Panc1 (cell line): ENCODE results near the gene UTP20. TPM values are rescaled to one million over a fixed set of nuclear protein-coding genes. Genes with fewer than 3 reads are reported as not detected.

Experiments
- ATAC-seq: fragments of 200-7000 bp; cut with Tn5 transposase; 2 replicates; pipeline ENCODE4 v1.9.1; 2020; ENCODE audit warnings: mild to moderate bottlenecking, moderate library complexity
- BruUV-seq: library from RNA; stranded (reverse); fragments of 400-500 nt; replicated peaks from 2 replicates; lab custom pipeline; 2021; lab: Mats Ljungman, UMichigan
- CTCF ChIA-PET: fragments of 300-600 bp; sonication (Branson Sonifier 250); formaldehyde crosslinking; loops from one replicate; lab custom pipeline; 2022; ENCODE audit warnings: antibody characterized with exemption; lab: Charles Lee
- POLR2A ChIA-PET: fragments of 300-600 bp; sonication (Branson Sonifier 250); formaldehyde crosslinking; loops from one replicate; lab custom pipeline; 2022; ENCODE audit warnings: antibody characterized with exemption; lab: Charles Lee
- DNase-seq: peaks from one replicate; pipeline ENCODE4 v3.0.0-alpha.2; 2010; ENCODE audit warnings: low read depth, low spot score
- H3K27ac ChIP-seq: 2 replicates; pipeline ENCODE4 v1.5.1; 2011; ENCODE audit warnings: mild to moderate bottlenecking, low read length, inconsistent platforms
- H3K27me3 ChIP-seq: fragments of 200-500 bp; sonication (Bioruptor generic); 2 replicates; pipeline ENCODE4 v1.6.0; 2014; ENCODE audit warnings: low read length, inconsistent platforms; ENCODE audit not compliant: control insufficient read depth, insufficient read depth
- H3K36me3 ChIP-seq: fragments of 200-500 bp; sonication (Bioruptor generic); 2 replicates; pipeline ENCODE4 v1.5.1; 2014; ENCODE audit warnings: inconsistent platforms, mild to moderate bottlenecking, low read length, moderate library complexity; ENCODE audit not compliant: control insufficient read depth, insufficient read depth
- H3K4me1 ChIP-seq: 2 replicates; pipeline ENCODE4 v1.5.1; 2011; ENCODE audit warnings: inconsistent platforms, mild to moderate bottlenecking, low read length, moderate library complexity; ENCODE audit not compliant: control insufficient read depth, insufficient read depth
- H3K4me3 ChIP-seq, 2 experiments: 2 replicates each; pipeline ENCODE4 v1.5.1; 2011 to 2012; ENCODE audit warnings: low read depth in 2 of 2, low read length in 2 of 2, mild to moderate bottlenecking in 2 of 2, inconsistent platforms in 1 of 2, moderate library complexity in 1 of 2
- H3K9me3 ChIP-seq: fragments of 200-500 bp; sonication (Bioruptor generic); 2 replicates; pipeline ENCODE4 v1.5.1; 2014; ENCODE audit warnings: low read depth, mild to moderate bottlenecking, inconsistent platforms, low read length, moderate library complexity; ENCODE audit not compliant: control insufficient read depth, insufficient read depth
- POLR2AphosphoS5 ChIP-seq: IDR thresholded peaks from 2 replicates; pipeline ENCODE4 v1.6.1; 2012; ENCODE audit warnings: mild to moderate bottlenecking, low read depth, low read length, moderate library complexity
- SIN3A ChIP-seq: IDR thresholded peaks from 2 replicates; pipeline ENCODE4 v1.6.1; 2012; ENCODE audit warnings: low read depth, mild to moderate bottlenecking, low read length, moderate library complexity, borderline replicate concordance; ENCODE audit not compliant: insufficient read depth
- TCF7L2 ChIP-seq: IDR thresholded peaks from 2 replicates; pipeline ENCODE4 v1.6.1; 2011; ENCODE audit warnings: mild to moderate bottlenecking, low read depth, low read length, inconsistent platforms
- in situ Hi-C: cut with HindIII; loops from 2 replicates; pipeline ENCODE4 v1.10.0; 2016; ENCODE audit warnings: low sequenced_read_pairs, low pct_unique_long_range_greater_than_20kb
- intact Hi-C: fragments of 100-400 bp; cut with micrococcal nuclease; formaldehyde crosslinking; loops from one replicate; pipeline ENCODE4 v1.10.0; 2022; ENCODE audit not compliant: unreplicated experiment
- total RNA-seq: library from RNA; stranded (reverse); gene quantifications from one replicate; pipeline ENCODE4 v1.2.1, GENCODE V29; 2021; ENCODE audit not compliant: unreplicated experiment
- TF ChIP-seq, protein P1 (sequence below), 2 experiments: IDR thresholded peaks; 2 replicates each; pipeline ENCODE4 v1.6.1; 2011 to 2012; ENCODE audit warnings: low read depth in 2 of 2, control low read depth in 1 of 2, low read length in 1 of 2, mild to moderate bottlenecking in 1 of 2, moderate library complexity in 1 of 2; ENCODE audit not compliant: insufficient read depth in 1 of 2
- TF ChIP-seq, protein P2 (sequence below): fragments of 450-650 bp; IDR thresholded peaks from 2 replicates; pipeline ENCODE4 v1.5.1; 2017; ENCODE audit warnings: mild to moderate bottlenecking

The UTP20 gene
- total RNA-seq, 1 experiment from 2014 or later, result 33.5 TPM

DNA sequence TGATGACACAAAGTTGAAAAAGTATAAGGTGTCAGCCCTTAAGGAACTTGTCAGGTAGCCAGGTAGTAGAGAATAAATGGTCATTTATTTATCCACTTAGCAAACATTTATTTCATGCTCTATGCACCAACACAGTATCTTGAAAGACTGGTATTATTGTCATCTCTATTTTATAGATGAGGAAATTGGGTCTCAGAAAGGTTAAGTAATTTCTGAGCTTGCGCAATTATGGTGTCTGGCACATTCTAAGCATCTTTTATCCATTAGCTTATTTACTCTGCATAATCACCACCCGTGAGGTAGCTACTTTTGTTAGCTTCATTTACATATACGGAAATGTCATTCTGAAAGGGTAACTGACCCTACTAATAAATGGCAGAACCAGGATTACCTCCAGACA lies 2.5 kb upstream of the UTP20 start:
- peaks cover 6% of the 10 kb centered on the region for H3K4me1 ChIP-seq
- no peak for TF ChIP-seq TCF7L2
- DNase-seq (no peak), ATAC-seq (no peak)
- intact Hi-C loops, result no loop called here
- H3K27me3 ChIP-seq, result no peaks in the 10 kb centered on the region; the same call in 1 of the 2 replicates
- H3K4me3 ChIP-seq, result no peak overlapping the region
- in situ Hi-C loops, result no loop called here
- ChIA-PET POLR2A (no interaction called here), CTCF (no interaction called here)
- no TSS peak for BruUV-seq
- no peak overlapping the region for H3K27ac ChIP-seq
- H3K9me3 ChIP-seq, result no peaks in the 10 kb centered on the region
- peaks cover 3% of the 10 kb centered on the region; the same call in 1 of the 2 replicates for H3K36me3 ChIP-seq

DNA sequence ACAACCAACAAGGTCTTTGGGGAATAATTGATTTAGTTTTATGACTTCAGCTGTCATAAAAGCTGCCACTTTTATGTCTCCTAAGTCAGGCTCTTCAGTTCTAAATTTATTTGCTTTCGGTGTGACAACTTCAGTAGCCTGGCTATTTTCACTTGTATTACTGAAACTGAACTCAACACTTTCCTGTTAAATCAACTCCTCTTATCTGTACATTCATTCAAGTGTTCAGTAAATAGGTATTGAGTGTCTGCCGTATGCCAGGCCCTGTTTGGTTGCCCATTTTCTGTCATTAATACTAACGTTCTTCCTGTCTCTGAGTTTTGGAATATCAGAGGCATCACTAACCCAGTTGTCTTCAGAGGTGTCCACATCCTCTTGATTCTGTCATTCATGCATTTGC lies 7.5 kb downstream of the UTP20 start:
- no peaks in the 10 kb centered on the region for H3K27me3 ChIP-seq
- no peaks in the 10 kb centered on the region for H3K4me1 ChIP-seq
- no peak for DNase-seq
- ChIA-PET POLR2A (no interaction called here), CTCF (no interaction called here)
- intact Hi-C loops, result no loop called here
- no peaks in the 10 kb centered on the region for H3K9me3 ChIP-seq
- BruUV-seq, result no TSS peak
- H3K4me3 ChIP-seq, result no peak overlapping the region
- no peak overlapping the region for H3K27ac ChIP-seq
- no peak for ATAC-seq
- TF ChIP-seq SIN3A, result no peak
- TF ChIP-seq, protein P1, sequence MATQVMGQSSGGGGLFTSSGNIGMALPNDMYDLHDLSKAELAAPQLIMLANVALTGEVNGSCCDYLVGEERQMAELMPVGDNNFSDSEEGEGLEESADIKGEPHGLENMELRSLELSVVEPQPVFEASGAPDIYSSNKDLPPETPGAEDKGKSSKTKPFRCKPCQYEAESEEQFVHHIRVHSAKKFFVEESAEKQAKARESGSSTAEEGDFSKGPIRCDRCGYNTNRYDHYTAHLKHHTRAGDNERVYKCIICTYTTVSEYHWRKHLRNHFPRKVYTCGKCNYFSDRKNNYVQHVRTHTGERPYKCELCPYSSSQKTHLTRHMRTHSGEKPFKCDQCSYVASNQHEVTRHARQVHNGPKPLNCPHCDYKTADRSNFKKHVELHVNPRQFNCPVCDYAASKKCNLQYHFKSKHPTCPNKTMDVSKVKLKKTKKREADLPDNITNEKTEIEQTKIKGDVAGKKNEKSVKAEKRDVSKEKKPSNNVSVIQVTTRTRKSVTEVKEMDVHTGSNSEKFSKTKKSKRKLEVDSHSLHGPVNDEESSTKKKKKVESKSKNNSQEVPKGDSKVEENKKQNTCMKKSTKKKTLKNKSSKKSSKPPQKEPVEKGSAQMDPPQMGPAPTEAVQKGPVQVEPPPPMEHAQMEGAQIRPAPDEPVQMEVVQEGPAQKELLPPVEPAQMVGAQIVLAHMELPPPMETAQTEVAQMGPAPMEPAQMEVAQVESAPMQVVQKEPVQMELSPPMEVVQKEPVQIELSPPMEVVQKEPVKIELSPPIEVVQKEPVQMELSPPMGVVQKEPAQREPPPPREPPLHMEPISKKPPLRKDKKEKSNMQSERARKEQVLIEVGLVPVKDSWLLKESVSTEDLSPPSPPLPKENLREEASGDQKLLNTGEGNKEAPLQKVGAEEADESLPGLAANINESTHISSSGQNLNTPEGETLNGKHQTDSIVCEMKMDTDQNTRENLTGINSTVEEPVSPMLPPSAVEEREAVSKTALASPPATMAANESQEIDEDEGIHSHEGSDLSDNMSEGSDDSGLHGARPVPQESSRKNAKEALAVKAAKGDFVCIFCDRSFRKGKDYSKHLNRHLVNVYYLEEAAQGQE (IDR thresholded peaks at IDR 0.05; ENCODE audit: insufficient read depth in 1 of 2, low read depth in 2 of 2, low read length in 1 of 2), result no peak
- TF ChIP-seq, protein P2, sequence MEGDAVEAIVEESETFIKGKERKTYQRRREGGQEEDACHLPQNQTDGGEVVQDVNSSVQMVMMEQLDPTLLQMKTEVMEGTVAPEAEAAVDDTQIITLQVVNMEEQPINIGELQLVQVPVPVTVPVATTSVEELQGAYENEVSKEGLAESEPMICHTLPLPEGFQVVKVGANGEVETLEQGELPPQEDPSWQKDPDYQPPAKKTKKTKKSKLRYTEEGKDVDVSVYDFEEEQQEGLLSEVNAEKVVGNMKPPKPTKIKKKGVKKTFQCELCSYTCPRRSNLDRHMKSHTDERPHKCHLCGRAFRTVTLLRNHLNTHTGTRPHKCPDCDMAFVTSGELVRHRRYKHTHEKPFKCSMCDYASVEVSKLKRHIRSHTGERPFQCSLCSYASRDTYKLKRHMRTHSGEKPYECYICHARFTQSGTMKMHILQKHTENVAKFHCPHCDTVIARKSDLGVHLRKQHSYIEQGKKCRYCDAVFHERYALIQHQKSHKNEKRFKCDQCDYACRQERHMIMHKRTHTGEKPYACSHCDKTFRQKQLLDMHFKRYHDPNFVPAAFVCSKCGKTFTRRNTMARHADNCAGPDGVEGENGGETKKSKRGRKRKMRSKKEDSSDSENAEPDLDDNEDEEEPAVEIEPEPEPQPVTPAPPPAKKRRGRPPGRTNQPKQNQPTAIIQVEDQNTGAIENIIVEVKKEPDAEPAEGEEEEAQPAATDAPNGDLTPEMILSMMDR, result no peak
- TF ChIP-seq POLR2AphosphoS5, result no peak
- no peak for TF ChIP-seq TCF7L2
- in situ Hi-C loops, result no loop called here
- H3K36me3 ChIP-seq, result peaks cover 35% of the 10 kb centered on the region

DNA sequence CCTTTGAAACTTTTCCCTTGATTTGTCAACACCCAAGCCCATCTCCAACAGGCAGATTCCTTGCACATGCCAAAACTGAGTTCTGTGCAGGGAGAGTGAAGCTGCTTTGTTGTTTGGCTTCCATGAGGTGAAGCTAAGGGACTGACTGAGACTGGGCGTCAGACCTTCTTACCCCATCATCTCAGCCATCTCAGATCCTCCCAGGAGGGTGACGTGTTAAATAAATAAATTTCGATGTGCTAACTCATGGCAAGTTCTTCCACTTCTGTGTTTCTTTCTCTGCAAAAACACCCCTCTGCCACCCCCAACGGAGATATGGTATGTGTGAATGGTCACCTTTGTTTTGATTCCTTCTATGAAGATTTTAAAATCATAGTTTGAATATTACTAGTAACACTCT lies 17.8 kb downstream of the UTP20 start:
- Histone ChIP-seq H3K4me3 (no peak overlapping the region), H3K36me3 (peaks cover 33% of the 10 kb centered on the region), H3K27ac (no peak overlapping the region), H3K9me3 (no peaks in the 10 kb centered on the region), H3K27me3 (no peaks in the 10 kb centered on the region), H3K4me1 (no peaks in the 10 kb centered on the region)
- intact Hi-C loops (no loop called here), in situ Hi-C loops (no loop called here)
- ATAC-seq (no peak), DNase-seq (no peak)
- BruUV-seq, result no TSS peak
- ChIA-PET POLR2A (no interaction called here), CTCF (no interaction called here)
- TF ChIP-seq, protein P1 (IDR thresholded peaks at IDR 0.05; ENCODE audit: insufficient read depth in 1 of 2, low read depth in 2 of 2, low read length in 1 of 2), result no peak
- TF ChIP-seq TCF7L2 (no peak), POLR2AphosphoS5 (no peak), SIN3A (no peak)
- TF ChIP-seq, protein P2, result no peak
